Transverse colon (tissue), 4 donors: Measurements from ENCODE around the gene ZNF33B. TPM values are rescaled to one million over a fixed set of nuclear protein-coding genes. Genes with fewer than 3 reads are reported as not detected.

Source experiments
- DNase-seq: peaks from one replicate; pipeline ENCODE4 v3.0.0-alpha.2; 2019
- H3K27ac ChIP-seq, 4 donors: fragments of 200-600 bp; sonication (generic); 2 replicates each; pipeline ENCODE4 v1.5.1; 2016 to 2018; ENCODE audit warnings: inconsistent platforms in 4 of 4
- H3K27me3 ChIP-seq: fragments of 200-600 bp; sonication (generic); 2 replicates; pipeline ENCODE4 v1.5.1; 2017; ENCODE audit warnings: inconsistent platforms
- H3K36me3 ChIP-seq, 4 donors: fragments of 200-600 bp; sonication (generic); 2 replicates each; pipeline ENCODE4 v1.5.1; 2017 to 2019; ENCODE audit warnings: inconsistent platforms in 4 of 4
- H3K4me1 ChIP-seq, 4 donors: fragments of 200-600 bp; sonication (generic); 2 replicates each; pipeline ENCODE4 v1.5.1; 2017 to 2020; ENCODE audit warnings: inconsistent platforms in 4 of 4
- H3K4me3 ChIP-seq, 4 donors: fragments of 200-600 bp; sonication (generic); 1 replicate in 1 of 4; 2 replicates in 3 of 4; pipeline versions ENCODE4 v1.5.1 to v1.6.1; 2017 to 2019; ENCODE audit warnings: inconsistent platforms in 4 of 4
- H3K9me3 ChIP-seq, 2 donors: fragments of 200-600 bp; sonication (generic); 2 replicates each; pipeline ENCODE4 v1.5.1; 2017 to 2019; ENCODE audit warnings: inconsistent platforms in 2 of 2
- CTCF ChIP-seq, 5 experiments: fragments of 200-600 bp in 3 of 5; fragments of 450-650 bp in 2 of 5; sonication (generic) in 3 of 5; IDR thresholded peaks; 1 replicate in 2 of 5; 2 replicates in 3 of 5; pipeline ENCODE4 v1.5.1; 2016 to 2017; ENCODE audit warnings: antibody characterized with exemption in 5 of 5, inconsistent platforms in 3 of 5, mild to moderate bottlenecking in 2 of 5, moderate library complexity in 1 of 5
- EP300 ChIP-seq: sonication (generic); formaldehyde crosslinking; IDR thresholded peaks from one replicate; pipeline ENCODE4 v1.6.1; 2017; ENCODE audit warnings: antibody characterized with exemption, low read depth
- POLR2A ChIP-seq: fragments of 450-650 bp; IDR thresholded peaks from one replicate; pipeline ENCODE4 v1.6.1; 2016; ENCODE audit warnings: antibody characterized with exemption, mild to moderate bottlenecking, moderate library complexity
- POLR2AphosphoS5 ChIP-seq, 3 donors: sonication (generic); formaldehyde crosslinking; IDR thresholded peaks; one replicate each; pipeline ENCODE4 v1.6.1; 2016; ENCODE audit warnings: antibody characterized with exemption in 3 of 3
- WGBS, 2 donors: methylation state at CpG; one replicate each; pipeline ENCODE4 v1.1.5; 2018; ENCODE audit warnings: low coverage in 1 of 2; 5-methylcytosine and 5-hydroxymethylcytosine counted together
- in situ Hi-C, 4 donors: fragments of 200-750 bp; cut with MboI; loops; one replicate each; pipeline versions ENCODE4 v1.15.0 to v1.15.1; 2017; ENCODE audit warnings: low sequenced_read_pairs in 3 of 4, low pct_ligation_motif_present in 1 of 4, low pct_unique_long_range_greater_than_20kb in 1 of 4
- intact Hi-C: fragments of 100-400 bp; cut with DNase I; formaldehyde crosslinking; loops from one replicate; pipeline ENCODE4 v1.15.1; 2023; ENCODE audit warnings: low total_unique reads
- total RNA-seq, 4 donors: library from RNA; depleted of rRNA; stranded (reverse); fragments of >200 nt; gene quantifications; one replicate each; pipeline ENCODE4 v1.1.0, GENCODE V29; 2016

ZNF33B gene
- total RNA-seq, 4 donors from 2014 or later: 4.1 to 20.3 (median 12.9) TPM

- Histone ChIP-seq H3K27ac (peak overlapping the region; percentile 69 to 85 (median 78)), H3K4me1 (peaks cover 0 to 38% (median 7%) of the 10 kb centered on the region in 4 donors), H3K27me3 (no peaks in the 10 kb centered on the region), H3K36me3 (no peaks in the 10 kb centered on the region), H3K9me3 (no peaks in the 10 kb centered on the region), H3K4me3 (peak overlapping the region in 1 of 4 donors; percentile 16)
- peak; percentile 48 for DNase-seq
- intact Hi-C loops: no loop called here
- in situ Hi-C loops: no loop called here
- WGBS, 2 donors: 53 to 61% methylated on average over 7 to 8 of the region's 8 CpGs
- no peak for TF ChIP-seq EP300
- no peak for TF ChIP-seq CTCF (IDR thresholded peaks at IDR 0.05)
- peak in 1 of 3 donors; percentile 27 for TF ChIP-seq POLR2AphosphoS5 (IDR thresholded peaks at IDR 0.05)
- TF ChIP-seq POLR2A: peak; percentile 35
These were observed 2.4 kb upstream of the ZNF33B start for GRCh38 chr10:42640610-42641229.

- 0% methylated on average over 5 to 6 of the region's 6 CpGs for WGBS, 2 donors
- DNase-seq: no peak
- no peak for TF ChIP-seq EP300
- no peak for TF ChIP-seq POLR2A
- TF ChIP-seq POLR2AphosphoS5 (IDR thresholded peaks at IDR 0.05): no peak
- no peak for TF ChIP-seq CTCF (IDR thresholded peaks at IDR 0.05)
- no peaks in the 10 kb centered on the region for H3K27me3 ChIP-seq
- intact Hi-C loops: no loop called here
- H3K4me1 ChIP-seq: peaks cover 0 to 38% (median 7%) of the 10 kb centered on the region in 4 donors
- H3K27ac ChIP-seq: peak overlapping the region; percentile 95 to 99 (median 96)
- in situ Hi-C loops: no loop called here
- H3K36me3 ChIP-seq: no peaks in the 10 kb centered on the region
- no peaks in the 10 kb centered on the region for H3K9me3 ChIP-seq
- H3K4me3 ChIP-seq: peak overlapping the region; percentile 65 to 94 (median 72)
These were observed 476 bp upstream of the ZNF33B start for GRCh38 chr10:42638821-42639270.

GRCh38 chr10:42637648-42638054 lies 719 bp downstream of the ZNF33B start:
- no peak for DNase-seq
- intact Hi-C loops: no loop called here

DNA sequence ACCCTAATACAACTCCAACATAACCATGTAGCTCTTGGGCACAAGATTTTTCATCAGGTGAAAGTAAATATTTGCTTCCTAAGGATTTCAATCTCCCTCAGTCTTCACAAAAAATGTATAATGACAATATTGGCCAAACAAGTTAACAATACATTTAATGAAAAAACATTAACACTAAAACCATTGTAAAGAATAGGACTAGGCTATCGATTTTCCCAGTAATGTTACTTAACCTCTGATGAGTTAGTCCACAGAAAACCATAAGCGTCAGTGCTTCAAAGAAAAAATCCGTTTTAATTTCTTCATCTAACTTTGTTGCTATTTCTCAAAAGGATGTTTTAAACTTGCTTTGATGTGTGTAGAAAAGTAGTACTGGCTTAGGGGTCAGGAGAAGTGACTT lies 1.2 kb downstream of the ZNF33B start:
- Histone ChIP-seq H3K4me1 (peaks cover 0 to 38% (median 7%) of the 10 kb centered on the region in 4 donors), H3K9me3 (no peaks in the 10 kb centered on the region), H3K27me3 (no peaks in the 10 kb centered on the region), H3K27ac (peak overlapping the region; percentile 95 to 99 (median 96)), H3K4me3 (peak overlapping the region in 3 of 4 donors; percentile 65 to 78 (median 67)), H3K36me3 (peaks cover 0 to 8% (median 0%) of the 10 kb centered on the region in 4 donors)
- no peak for DNase-seq
- WGBS, 2 donors: 51 to 63% methylated on average over 3 of the region's 3 CpGs
- TF ChIP-seq POLR2A: no peak
- TF ChIP-seq EP300: no peak
- TF ChIP-seq CTCF (IDR thresholded peaks at IDR 0.05): no peak
- no peak for TF ChIP-seq POLR2AphosphoS5 (IDR thresholded peaks at IDR 0.05)
- in situ Hi-C loops: no loop called here
- intact Hi-C loops: no loop called here

More at GRCh38 chr10:42637648-42638054, 719 bp downstream of the ZNF33B start:
- H3K9me3 ChIP-seq: no peaks in the 10 kb centered on the region
- in situ Hi-C loops: no loop called here
- no peaks in the 10 kb centered on the region for H3K27me3 ChIP-seq
- TF ChIP-seq EP300 (no peak), POLR2AphosphoS5 (IDR thresholded peaks at IDR 0.05) (no peak), POLR2A (no peak), CTCF (IDR thresholded peaks at IDR 0.05) (no peak)
- H3K27ac ChIP-seq: peak overlapping the region; percentile 95 to 99 (median 96)
- H3K4me3 ChIP-seq: peak overlapping the region; percentile 65 to 94 (median 72)
- peaks cover 0 to 7% (median 0%) of the 10 kb centered on the region in 4 donors for H3K36me3 ChIP-seq
- H3K4me1 ChIP-seq: peaks cover 0 to 38% (median 7%) of the 10 kb centered on the region in 4 donors
- 19 to 70% methylated on average over 4 to 10 of the region's 10 CpGs for WGBS, 2 donors
